Lower lobe of right lung (tissue), 2 donors: ENCODE measurements around the gene LGALS7B. TPM values are rescaled to one million over a fixed set of nuclear protein-coding genes. Genes with fewer than 3 reads are reported as not detected.
"Not testable (repeated sequence)": the region's sequence is repeated elsewhere in the genome, so short reads cannot be mapped to it uniquely, and the experiment has no call there.

Experiments
- ATAC-seq, 2 donors: fragments of 200-7000 bp; cut with Tn5 transposase; one replicate each; pipeline ENCODE4 v1.9.1; 2020 to 2022; ENCODE audit warnings: mild to moderate bottlenecking in 2 of 2, moderate library complexity in 2 of 2
- DNase-seq: peaks from one replicate; pipeline ENCODE4 v3.0.0-alpha.2; 2020
- H3K27ac ChIP-seq: fragments of 200-600 bp; one replicate; pipeline ENCODE4 v1.8.0; 2022
- H3K27me3 ChIP-seq: fragments of 200-600 bp; one replicate; pipeline ENCODE4 v1.8.0; 2022; ENCODE audit warnings: low read depth
- H3K36me3 ChIP-seq: fragments of 200-600 bp; one replicate; pipeline ENCODE4 v1.8.0; 2022; ENCODE audit warnings: mild to moderate bottlenecking
- H3K4me1 ChIP-seq: fragments of 200-600 bp; one replicate; pipeline ENCODE4 v1.8.0; 2022
- H3K4me3 ChIP-seq: fragments of 200-600 bp; one replicate; pipeline ENCODE4 v1.8.0; 2022; ENCODE audit warnings: mild to moderate bottlenecking
- H3K9me3 ChIP-seq: fragments of 200-600 bp; one replicate; pipeline ENCODE4 v1.8.0; 2022
- CTCF ChIP-seq: fragments of 200-600 bp; IDR thresholded peaks from one replicate; pipeline ENCODE4 v1.8.0; 2022; ENCODE audit warnings: antibody characterized with exemption, mild to moderate bottlenecking
- intact Hi-C: fragments of 100-400 bp; cut with DNase I; formaldehyde crosslinking; loops from one replicate; pipeline ENCODE4 v1.11.0; 2022
- total RNA-seq: library from RNA; stranded (reverse); fragmentation: NEBNext Ultra II Directional; extraction: Animal tissue kit (Norgen Biotek cat#: 25700); gene quantifications from one replicate; pipeline ENCODE4 v1.2.1, GENCODE V29; 2021
- donor health status: DM: no; HTN: yes; CAD: no; lungs with severe emphysema.

The LGALS7B gene
- total RNA-seq, 1 donor from 2014 or later, result not detected

DNA sequence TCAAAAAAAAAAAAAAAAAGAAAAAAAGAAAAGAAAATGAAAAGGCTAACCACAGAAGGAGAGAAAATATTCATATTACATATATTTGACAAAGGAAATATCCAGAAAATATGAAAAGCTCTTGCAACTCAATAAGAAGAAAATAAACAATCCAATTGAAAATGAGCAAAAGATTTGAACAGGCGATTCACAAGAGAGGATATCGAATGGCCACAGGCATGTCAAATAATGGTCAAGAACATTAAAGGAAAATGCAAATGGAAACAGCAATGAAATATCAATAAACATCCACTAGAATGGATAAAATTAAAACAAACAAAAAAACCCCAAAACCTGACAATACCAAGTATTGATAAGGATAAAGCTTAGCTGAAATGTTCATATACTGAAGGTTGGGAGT lies 23.8 kb upstream of the LGALS7B start:
- ATAC-seq (no peak), DNase-seq (no peak)
- H3K4me3 ChIP-seq, result no peak overlapping the region
- H3K4me1 ChIP-seq, result peaks cover 12% of the 10 kb centered on the region
- H3K9me3 ChIP-seq, result no peaks in the 10 kb centered on the region
- no peaks in the 10 kb centered on the region for H3K36me3 ChIP-seq
- H3K27me3 ChIP-seq, result no peaks in the 10 kb centered on the region
- TF ChIP-seq CTCF, result no peak
- H3K27ac ChIP-seq, result no peak overlapping the region
- intact Hi-C loops, result no loop called here

DNA sequence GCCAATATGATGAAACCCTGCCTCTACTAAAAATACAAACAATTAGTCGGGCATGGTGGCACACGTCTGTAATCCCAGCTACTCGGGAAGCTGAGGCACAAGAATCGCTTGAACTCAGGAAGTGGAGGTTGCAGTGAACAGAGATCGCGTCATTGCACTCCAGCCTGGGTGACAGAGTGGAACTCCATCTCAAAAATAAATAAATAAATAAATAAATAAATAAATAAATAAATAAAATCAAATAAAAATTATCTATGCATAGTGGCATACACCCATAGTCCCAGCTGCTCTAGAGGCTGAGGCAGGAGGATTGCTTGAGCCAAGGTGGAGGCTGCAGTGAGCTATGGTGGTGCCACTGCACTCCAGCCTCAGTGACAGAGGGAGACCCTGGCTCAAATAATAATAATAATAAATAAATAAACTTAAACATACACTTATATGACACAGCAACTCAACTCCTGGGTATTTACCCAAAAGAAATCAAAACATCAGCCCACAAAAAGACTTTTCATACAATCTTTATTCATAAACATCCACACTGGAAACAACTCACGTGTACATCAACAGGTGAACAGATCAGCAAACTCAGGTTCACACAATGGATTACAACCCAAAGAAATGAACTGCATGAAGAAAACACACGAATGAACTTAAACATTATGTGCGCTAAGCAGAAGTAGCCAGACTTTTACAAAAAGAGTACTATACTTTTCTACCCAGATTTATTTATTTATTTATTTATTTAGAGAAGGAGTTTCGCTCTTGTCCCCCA lies 22.5 kb upstream of the LGALS7B start:
- no peaks in the 10 kb centered on the region for H3K9me3 ChIP-seq
- H3K4me3 ChIP-seq, result no peak overlapping the region
- DNase-seq (no peak), ATAC-seq (no peak)
- H3K27ac ChIP-seq, result no peak overlapping the region
- TF ChIP-seq CTCF, result no peak
- no peaks in the 10 kb centered on the region for H3K27me3 ChIP-seq
- intact Hi-C loops, result no loop called here
- H3K36me3 ChIP-seq, result no peaks in the 10 kb centered on the region
- peaks cover 12% of the 10 kb centered on the region for H3K4me1 ChIP-seq

DNA sequence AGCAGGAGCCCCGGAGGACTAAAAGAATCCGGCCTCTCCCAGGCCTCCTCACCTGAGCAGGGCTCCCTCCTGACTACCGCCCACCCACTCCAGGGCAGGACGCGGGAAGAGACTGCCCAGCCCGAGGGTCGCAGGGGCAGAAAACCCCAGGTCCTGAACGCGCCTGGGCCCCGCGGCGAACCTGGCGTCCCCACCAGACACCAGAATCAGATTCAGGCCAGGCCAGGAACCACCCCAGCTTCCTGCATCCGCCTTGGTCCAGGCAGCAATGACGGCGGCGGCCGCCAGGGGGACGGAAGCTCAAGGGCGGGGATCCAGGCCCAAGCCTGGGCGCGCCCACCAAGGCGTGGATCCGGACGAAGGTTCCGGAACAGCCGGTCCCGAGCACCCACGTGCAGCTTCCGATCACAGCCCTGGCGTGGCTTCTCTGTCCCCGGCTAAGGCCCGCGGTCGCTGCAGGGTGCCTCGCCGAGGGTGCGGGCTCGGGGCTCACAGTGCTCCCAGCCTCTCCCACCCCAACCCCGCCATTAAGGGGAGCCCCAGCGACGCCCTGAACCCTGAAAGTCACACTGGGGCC lies 19.3 kb upstream of the LGALS7B start:
- H3K27me3 ChIP-seq, result no peaks in the 10 kb centered on the region
- peak overlapping the region; percentile 74 for H3K27ac ChIP-seq
- DNase-seq, result peak; percentile 95
- peaks cover 12% of the 10 kb centered on the region for H3K4me1 ChIP-seq
- H3K4me3 ChIP-seq, result peak overlapping the region; percentile 42
- no peaks in the 10 kb centered on the region for H3K36me3 ChIP-seq
- peak; percentile 87 for TF ChIP-seq CTCF
- peak; percentile 86 to 94 for ATAC-seq
- intact Hi-C loops, result no loop called here
- H3K9me3 ChIP-seq, result no peaks in the 10 kb centered on the region

GRCh38 chr19:38770228-38770948 lies 18.6 kb upstream of the LGALS7B start:
- peak overlapping the region; percentile 42 for H3K4me3 ChIP-seq
- peaks cover 12% of the 10 kb centered on the region for H3K4me1 ChIP-seq
- H3K36me3 ChIP-seq, intact Hi-C loops, H3K9me3 ChIP-seq, DNase-seq, H3K27me3 ChIP-seq: not testable (repeated sequence)
- peak; percentile 47 to 49 for ATAC-seq
- H3K27ac ChIP-seq, result peak overlapping the region; percentile 74

GRCh38 chr19:38770949-38771275 lies 18.1 kb upstream of the LGALS7B start:
- H3K27ac ChIP-seq, intact Hi-C loops, H3K36me3 ChIP-seq, H3K9me3 ChIP-seq, H3K4me3 ChIP-seq, H3K27me3 ChIP-seq, DNase-seq: not testable (repeated sequence)
- H3K4me1 ChIP-seq, result peaks cover 12% of the 10 kb centered on the region
- peak; percentile 93 to 94 for ATAC-seq

DNA sequence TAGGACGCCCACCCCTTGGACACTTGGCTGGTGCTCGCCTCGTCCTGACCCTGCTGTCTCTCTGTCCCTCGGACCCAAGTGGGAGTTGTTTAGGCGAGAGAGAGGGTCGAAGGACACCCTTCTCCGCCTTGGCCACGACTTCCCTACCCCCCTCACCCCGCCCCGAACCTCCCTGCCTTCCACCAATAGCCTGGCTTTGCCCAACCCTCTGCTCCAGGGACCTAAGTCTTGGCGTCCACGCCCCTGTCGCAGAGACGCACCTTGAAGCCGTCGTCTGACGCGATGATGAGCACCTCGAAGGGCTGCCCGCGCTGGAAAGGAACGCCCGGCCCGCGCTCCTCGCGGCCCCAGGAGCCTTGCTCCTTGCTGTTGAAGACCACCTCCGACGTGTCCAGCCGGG lies 17.4 kb upstream of the LGALS7B start:
- H3K9me3 ChIP-seq, H3K27ac ChIP-seq, H3K4me3 ChIP-seq, H3K36me3 ChIP-seq, intact Hi-C loops, H3K27me3 ChIP-seq, DNase-seq: not testable (repeated sequence)
- peak in 1 of 2 donors; percentile 34 for ATAC-seq
- H3K4me1 ChIP-seq, result peaks cover 12% of the 10 kb centered on the region
